Ramos (cell line): Measurements from ENCODE around the gene UIMC1.

Experiments used
- in situ Hi-C: fragments of 300-500 bp; cut with MboI; formaldehyde crosslinking; loops from one replicate; pipeline ENCODE4 v1.14.3; 2022; ENCODE audit warnings: low sequenced_read_pairs; ENCODE audit not compliant: unreplicated experiment

The UIMC1 gene

GRCh38 chr5:176888016-176888864, 118.3 kb downstream of the UIMC1 start:
- in situ Hi-C loops = no loop called here

GRCh38 chr5:176887252-176887849, 119.2 kb downstream of the UIMC1 start:
- in situ Hi-C loops = no loop called here

- in situ Hi-C loops = no loop called here
These were observed 120.0 kb downstream of the UIMC1 start for GRCh38 chr5:176886336-176887251.

GRCh38 chr5:176884571-176884890, 122.0 kb downstream of the UIMC1 start:
- in situ Hi-C loops = no loop called here

- in situ Hi-C loops = no loop called here
These were observed 122.6 kb downstream of the UIMC1 start for GRCh38 chr5:176883700-176884570.

GRCh38 chr5:176882567-176882903, 124.0 kb downstream of the UIMC1 start:
- in situ Hi-C loops = no loop called here

GRCh38 chr5:176881816-176882566, 124.6 kb downstream of the UIMC1 start:
- in situ Hi-C loops = no loop called here

- in situ Hi-C loops = no loop called here
These were observed 125.4 kb downstream of the UIMC1 start for GRCh38 chr5:176881021-176881749.

- in situ Hi-C loops = no loop called here
These were observed 126.1 kb downstream of the UIMC1 start for GRCh38 chr5:176880366-176881020.

GRCh38 chr5:176879663-176880361, 126.8 kb downstream of the UIMC1 start:
- in situ Hi-C loops = no loop called here

GRCh38 chr5:176878906-176879662, 127.5 kb downstream of the UIMC1 start:
- in situ Hi-C loops = no loop called here

GRCh38 chr5:176878463-176878862, 128.1 kb downstream of the UIMC1 start:
- in situ Hi-C loops = no loop called here

- in situ Hi-C loops = no loop called here
These were observed 128.7 kb downstream of the UIMC1 start for GRCh38 chr5:176877793-176878331.

GRCh38 chr5:176876506-176877431, 129.8 kb downstream of the UIMC1 start:
- in situ Hi-C loops = no loop called here

GRCh38 chr5:176875783-176876505, 130.6 kb downstream of the UIMC1 start:
- in situ Hi-C loops = no loop called here
